GM21367 (cell line): ENCODE results near the gene PRPF39.
A peak's percentile ranks its signal among the peaks of the same experiment; 100 is the strongest.

Experiments used
- ATAC-seq: cut with Tn5 transposase; IDR thresholded peaks from one replicate; pipeline ENCODE4 v1.9.1; 2021; ENCODE audit not compliant: unreplicated experiment

Gene PRPF39, protein sequence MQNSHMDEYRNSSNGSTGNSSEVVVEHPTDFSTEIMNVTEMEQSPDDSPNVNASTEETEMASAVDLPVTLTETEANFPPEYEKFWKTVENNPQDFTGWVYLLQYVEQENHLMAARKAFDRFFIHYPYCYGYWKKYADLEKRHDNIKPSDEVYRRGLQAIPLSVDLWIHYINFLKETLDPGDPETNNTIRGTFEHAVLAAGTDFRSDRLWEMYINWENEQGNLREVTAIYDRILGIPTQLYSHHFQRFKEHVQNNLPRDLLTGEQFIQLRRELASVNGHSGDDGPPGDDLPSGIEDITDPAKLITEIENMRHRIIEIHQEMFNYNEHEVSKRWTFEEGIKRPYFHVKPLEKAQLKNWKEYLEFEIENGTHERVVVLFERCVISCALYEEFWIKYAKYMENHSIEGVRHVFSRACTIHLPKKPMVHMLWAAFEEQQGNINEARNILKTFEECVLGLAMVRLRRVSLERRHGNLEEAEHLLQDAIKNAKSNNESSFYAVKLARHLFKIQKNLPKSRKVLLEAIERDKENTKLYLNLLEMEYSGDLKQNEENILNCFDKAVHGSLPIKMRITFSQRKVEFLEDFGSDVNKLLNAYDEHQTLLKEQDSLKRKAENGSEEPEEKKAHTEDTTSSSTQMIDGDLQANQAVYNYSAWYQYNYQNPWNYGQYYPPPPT

DNA sequence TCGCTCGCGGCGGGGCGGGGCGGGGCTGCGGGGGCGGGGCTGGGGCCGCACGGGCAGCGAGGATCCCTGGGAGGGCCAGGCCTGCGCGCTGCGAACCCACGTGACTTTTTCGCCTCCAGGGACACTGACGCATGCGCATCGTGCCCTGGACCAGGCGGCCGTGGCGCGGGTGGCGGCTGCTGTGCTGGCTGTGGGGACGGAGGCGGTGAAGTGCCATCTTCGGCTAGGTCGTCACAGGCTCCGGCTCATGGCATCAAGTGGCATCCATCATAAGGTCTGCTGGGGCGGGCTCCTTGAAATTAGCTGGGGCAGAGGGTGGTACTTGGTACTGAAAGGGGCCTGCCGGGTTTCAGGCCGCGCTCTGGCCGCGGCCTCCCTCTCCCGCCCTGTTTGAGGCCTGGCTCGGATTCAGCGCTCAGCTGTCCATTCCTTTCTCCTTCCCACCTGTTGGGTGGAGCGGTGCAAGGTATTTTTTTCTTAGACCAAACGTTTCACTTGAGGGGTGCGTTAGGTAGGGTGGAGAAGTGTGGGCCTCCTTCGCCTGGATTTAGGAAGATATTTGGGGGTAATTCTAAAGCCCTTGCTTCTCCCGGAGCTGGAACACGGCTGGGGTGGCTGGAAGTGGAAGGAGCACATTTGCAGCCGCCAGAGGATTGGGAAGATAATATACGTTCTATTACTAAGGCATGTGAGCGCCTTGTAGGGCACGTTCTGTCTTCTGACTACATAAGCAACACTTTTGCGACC lies at the start of gene PRPF39:
TSS of gene PRPF39 (plus strand) at position 141 of the 747 bp plus-strand sequence. CDS start 11,124 bp downstream, outside the sequence.
- ATAC-seq: peak; percentile 89

GRCh38 chr14:45034730-45035129 lies 49.2 kb upstream of the PRPF39 start:
- no peak for ATAC-seq

- no peak for ATAC-seq
These were observed 45.7 kb upstream of the PRPF39 start for GRCh38 chr14:45038256-45038655.

GRCh38 chr14:45038865-45039264 lies 45.1 kb upstream of the PRPF39 start:
- ATAC-seq: no peak

- ATAC-seq: no peak
These were observed 44.5 kb upstream of the PRPF39 start for GRCh38 chr14:45039390-45039789.

DNA sequence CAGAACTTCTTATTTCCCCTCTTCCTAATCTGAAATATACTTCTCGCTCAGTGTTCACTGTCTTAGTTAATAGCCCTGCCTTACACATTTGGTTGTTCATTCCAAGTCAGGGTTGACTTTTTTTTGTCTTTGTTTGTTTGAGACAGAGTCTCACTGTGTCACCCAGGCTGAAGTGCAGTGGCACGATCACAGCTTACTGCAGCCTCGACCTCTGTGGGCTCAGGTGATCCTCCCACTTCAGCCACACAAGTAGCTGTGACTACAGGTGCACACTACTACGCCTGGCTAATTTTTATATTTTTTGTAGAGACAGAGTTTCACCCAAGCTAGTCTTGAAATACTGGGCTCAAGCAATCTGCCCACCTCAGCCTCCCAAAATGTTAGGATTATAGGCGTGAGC lies 42.3 kb upstream of the PRPF39 start:
- no peak for ATAC-seq

DNA sequence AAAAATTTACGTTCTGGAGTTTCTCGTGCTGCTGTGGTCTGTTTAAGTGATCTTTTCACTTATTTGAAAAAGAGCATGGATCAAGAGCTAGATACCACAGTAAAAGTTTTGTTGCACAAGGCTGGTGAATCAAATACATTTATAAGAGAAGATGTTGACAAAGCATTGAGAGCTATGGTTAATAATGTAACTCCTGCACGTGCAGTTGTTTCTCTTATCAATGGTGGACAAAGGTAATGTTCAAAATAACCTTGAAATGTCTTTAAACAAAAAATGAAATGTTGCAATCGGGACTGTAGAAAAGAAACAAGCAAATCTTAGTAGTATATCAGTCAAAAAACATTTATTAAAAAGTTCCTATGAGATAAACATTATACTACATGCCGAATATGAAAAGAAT lies 39.3 kb upstream of the PRPF39 start:
- no peak for ATAC-seq

DNA sequence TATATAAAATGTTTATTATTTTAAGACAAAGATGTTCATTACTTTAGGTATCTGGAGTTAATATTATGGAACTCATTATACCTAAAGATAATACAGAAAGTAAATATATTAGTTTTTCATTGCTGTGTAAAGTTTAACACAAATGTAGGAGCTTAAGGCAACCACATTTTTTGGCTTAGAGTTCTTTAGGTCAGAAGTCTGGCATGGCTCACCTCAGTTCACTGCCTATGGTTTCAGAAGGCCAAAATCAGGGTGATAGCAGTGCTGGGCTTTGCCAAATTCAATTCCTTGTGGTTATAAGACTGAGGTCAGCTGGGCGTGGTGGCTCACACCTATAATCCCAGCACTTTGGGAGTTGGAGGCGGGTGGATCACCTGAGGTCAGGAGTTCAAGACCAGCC lies 35.5 kb upstream of the PRPF39 start:
- ATAC-seq: no peak

- ATAC-seq: no peak
These were observed 32.7 kb upstream of the PRPF39 start for GRCh38 chr14:45051180-45051579.

GRCh38 chr14:45051896-45052295 lies 32.0 kb upstream of the PRPF39 start:
- no peak for ATAC-seq

GRCh38 chr14:45057349-45057748 lies 26.6 kb upstream of the PRPF39 start:
- ATAC-seq: no peak

DNA sequence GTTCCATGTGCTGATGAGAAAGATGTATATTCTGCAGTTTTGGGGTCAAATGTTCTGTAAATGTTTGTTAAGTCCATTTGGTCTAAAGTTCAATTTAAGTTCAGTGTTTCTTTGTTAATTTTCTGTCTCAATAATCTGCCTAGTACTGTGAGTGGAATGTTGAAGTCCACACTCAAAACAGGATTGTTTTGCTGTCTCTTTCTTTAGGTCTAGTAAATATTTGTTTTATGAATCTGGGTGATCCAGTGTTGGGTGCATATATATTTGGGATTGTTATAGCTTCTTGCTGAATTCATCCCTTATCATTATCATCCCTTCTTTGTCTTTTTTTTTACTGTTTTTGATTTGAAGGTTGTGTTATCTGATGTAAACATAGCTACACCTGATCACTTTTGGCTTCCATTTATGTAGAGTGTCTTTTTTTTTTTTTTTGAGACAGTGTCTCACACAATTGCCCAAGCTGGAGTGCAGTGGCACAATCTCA lies 26.0 kb upstream of the PRPF39 start:
- no peak for ATAC-seq

GRCh38 chr14:45060551-45060950 lies 23.4 kb upstream of the PRPF39 start:
- no peak for ATAC-seq

DNA sequence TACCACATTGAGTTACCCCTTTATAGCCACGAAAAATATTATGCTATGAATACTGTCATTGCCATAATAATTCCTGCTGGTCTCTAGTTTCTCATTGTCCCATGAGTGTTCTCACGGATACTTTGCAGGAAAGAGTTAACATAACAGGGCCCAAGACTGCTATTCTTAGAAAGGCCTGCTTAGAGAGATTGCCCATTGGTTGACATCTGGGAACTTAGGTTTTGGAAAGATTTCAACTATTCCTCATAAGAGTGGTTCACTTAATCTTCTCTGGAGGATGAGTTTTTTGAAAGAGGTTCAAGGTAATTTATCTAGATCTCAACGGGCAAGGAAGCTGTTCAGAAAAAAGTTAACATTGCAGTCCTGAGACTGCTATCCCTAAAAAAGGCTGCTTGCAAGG lies 18.4 kb upstream of the PRPF39 start:
- no peak for ATAC-seq

GRCh38 chr14:45065956-45066355 lies 18.0 kb upstream of the PRPF39 start:
- ATAC-seq: no peak

DNA sequence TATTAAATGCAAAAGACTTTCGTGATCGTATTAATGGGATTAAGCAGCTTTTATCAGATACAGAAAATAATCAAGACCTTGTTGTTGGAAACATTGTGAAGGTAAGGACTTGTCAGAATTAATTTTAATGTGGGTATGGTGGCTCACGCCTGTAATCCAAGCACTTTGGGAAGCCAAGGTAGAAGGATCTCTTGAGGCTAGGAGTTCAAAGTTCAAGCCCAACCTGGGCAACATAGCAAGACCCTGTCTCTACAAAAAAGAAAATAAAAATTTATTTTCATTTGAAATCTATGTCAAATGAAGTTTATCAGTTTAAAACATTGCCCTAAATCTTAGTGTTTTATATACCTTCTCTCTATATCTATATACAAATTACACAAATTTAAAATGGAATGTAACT lies 17.2 kb upstream of the PRPF39 start:
- ATAC-seq: no peak

DNA sequence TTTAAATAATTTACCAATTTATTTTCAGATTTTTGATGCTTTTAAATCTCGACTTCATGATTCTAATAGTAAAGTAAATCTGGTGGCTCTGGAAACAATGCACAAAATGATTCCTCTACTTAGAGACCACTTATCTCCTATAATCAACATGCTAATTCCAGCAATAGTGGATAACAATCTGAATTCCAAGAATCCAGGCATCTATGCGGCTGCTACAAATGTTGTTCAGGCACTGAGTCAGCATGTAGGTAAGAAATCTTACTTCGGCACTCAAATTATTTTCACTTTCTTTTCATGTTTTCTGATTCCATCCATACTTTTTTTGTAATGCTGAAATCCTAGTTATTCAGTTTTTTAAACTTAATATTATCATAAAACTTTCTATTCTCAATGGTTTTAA lies 15.5 kb upstream of the PRPF39 start:
- ATAC-seq: no peak

GRCh38 chr14:45070215-45070614 lies 13.7 kb upstream of the PRPF39 start:
- ATAC-seq: no peak

DNA sequence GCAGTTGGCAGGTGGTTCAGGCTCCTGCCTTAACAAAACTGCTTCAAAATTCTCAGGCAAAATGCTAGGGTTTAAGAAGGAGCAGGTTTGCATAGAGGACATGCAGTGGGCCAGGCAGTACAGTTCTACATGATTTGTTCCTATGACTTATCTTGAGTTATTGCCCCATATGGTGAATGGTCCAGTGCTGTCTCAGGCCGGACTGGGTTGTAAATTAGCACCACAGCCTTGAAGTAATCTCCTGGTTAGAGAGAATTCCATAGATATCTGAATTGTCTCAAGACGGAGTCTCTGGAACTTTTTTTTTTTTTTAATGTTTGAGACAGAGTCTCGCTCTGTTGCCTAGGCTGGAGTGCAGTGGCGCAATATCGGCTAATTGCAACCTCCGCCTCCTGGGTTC lies 11.8 kb upstream of the PRPF39 start:
- ATAC-seq: no peak

- ATAC-seq: no peak
These were observed 10.6 kb upstream of the PRPF39 start for GRCh38 chr14:45073231-45073879.

DNA sequence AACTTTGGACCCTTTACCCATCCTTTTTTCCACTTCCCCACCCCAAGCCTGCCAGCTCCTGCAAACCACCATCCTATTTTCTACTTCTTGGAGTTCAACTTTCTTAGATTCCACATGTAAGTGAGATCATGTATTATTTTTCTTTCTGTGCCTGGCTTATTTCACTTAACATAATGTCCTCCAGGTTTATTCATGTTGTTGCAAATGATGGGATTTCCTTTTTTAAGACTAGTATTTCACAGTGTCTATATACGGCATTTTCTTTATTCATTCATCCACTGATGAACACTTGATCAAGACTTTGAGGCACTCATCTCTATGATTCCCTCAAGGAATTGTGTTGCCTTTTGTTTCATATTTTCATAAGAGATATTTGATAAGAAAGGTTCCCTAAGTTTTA lies 5.6 kb upstream of the PRPF39 start:
- no peak for ATAC-seq
